ENCODE data around the gene SEPTIN7. TPM values are rescaled to one million over a fixed set of nuclear protein-coding genes. Genes with fewer than 3 reads are reported as not detected.

Gene SEPTIN7
- total and polyA plus RNA-seq, 9 of the 15 experiments (the other 6 are each of a cell fraction or from before 2014, with no cell fraction given), result 95.0 to 268 (median 163) TPM

DNA sequence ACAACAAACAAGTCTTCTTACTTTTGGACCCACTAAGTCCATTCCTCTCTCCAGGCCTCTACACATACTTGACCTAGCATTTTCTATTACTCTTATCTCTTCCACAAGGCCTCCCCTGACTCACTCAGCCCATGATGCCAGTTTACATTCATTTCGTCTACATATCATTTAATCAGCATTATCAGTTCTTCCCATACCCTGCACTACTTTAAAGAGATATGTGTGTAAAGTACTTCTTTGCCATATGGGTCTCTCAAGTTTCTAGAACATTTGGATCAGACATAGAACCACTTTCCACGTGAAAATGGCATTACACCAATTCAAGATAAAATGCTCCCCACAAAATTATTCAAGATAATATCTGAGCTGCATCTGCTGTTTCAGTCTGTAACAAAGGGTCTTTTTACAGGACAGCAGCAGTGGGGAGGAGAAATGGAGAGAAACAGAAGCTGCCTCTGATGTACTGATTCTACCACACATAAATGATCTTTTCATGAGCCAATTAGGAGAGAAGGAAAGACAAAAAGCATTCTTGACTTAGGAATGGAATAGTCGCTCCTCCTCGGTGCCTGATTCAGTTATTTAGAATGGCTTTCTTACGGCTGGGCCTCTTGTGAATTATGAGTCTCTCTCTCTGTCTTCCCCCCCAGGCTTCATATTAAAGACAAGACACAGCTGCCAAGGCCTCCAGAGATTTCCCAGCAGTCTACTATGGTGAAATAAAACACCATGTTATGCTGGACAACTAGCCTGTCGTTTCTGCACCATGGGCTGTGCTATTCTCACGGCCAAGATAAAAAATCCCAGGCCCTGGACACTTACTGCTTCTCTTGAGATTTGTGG lies 46.9 kb upstream of the SEPTIN7 start (continued):
- TF ChIP-seq, protein P1, sequence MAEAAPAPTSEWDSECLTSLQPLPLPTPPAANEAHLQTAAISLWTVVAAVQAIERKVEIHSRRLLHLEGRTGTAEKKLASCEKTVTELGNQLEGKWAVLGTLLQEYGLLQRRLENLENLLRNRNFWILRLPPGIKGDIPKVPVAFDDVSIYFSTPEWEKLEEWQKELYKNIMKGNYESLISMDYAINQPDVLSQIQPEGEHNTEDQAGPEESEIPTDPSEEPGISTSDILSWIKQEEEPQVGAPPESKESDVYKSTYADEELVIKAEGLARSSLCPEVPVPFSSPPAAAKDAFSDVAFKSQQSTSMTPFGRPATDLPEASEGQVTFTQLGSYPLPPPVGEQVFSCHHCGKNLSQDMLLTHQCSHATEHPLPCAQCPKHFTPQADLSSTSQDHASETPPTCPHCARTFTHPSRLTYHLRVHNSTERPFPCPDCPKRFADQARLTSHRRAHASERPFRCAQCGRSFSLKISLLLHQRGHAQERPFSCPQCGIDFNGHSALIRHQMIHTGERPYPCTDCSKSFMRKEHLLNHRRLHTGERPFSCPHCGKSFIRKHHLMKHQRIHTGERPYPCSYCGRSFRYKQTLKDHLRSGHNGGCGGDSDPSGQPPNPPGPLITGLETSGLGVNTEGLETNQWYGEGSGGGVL (CRISPR knock-in tag; IDR thresholded peaks at IDR 0.05), result no peak
- no peak for TF ChIP-seq HNRNPK (IDR thresholded peaks at IDR 0.05; ENCODE audit: low read depth, low read length, poor library complexity, severe bottlenecking)
- no peak for TF ChIP-seq HLTF (IDR thresholded peaks at IDR 0.05)
- no peak for TF ChIP-seq ZNF224 (CRISPR knock-in tag; IDR thresholded peaks at IDR 0.05)
- TF ChIP-seq PHF8 (IDR thresholded peaks at IDR 0.05; ENCODE audit: borderline replicate concordance, low read length), result no peak
- TF ChIP-seq, protein P2, sequence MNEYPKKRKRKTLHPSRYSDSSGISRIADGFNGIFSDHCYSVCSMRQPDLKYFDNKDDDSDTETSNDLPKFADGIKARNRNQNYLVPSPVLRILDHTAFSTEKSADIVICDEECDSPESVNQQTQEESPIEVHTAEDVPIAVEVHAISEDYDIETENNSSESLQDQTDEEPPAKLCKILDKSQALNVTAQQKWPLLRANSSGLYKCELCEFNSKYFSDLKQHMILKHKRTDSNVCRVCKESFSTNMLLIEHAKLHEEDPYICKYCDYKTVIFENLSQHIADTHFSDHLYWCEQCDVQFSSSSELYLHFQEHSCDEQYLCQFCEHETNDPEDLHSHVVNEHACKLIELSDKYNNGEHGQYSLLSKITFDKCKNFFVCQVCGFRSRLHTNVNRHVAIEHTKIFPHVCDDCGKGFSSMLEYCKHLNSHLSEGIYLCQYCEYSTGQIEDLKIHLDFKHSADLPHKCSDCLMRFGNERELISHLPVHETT (CRISPR knock-in tag; conservative IDR thresholded peaks at IDR 0.05 in 1 of 2, IDR thresholded peaks at IDR 0.05 in 1 of 2), result peak in 1 of 2 experiments; percentile 30; a peak in 1 of 4 replicates
- TF ChIP-seq, protein P3, sequence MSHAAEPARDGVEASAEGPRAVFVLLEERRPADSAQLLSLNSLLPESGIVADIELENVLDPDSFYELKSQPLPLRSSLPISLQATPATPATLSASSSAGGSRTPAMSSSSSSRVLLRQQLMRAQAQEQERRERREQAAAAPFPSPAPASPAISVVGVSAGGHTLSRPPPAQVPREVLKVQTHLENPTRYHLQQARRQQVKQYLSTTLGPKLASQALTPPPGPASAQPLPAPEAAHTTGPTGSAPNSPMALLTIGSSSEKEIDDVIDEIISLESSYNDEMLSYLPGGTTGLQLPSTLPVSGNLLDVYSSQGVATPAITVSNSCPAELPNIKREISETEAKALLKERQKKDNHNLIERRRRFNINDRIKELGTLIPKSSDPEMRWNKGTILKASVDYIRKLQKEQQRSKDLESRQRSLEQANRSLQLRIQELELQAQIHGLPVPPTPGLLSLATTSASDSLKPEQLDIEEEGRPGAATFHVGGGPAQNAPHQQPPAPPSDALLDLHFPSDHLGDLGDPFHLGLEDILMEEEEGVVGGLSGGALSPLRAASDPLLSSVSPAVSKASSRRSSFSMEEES (CRISPR knock-in tag; IDR thresholded peaks at IDR 0.05), result no peak
- TF ChIP-seq, protein P4, sequence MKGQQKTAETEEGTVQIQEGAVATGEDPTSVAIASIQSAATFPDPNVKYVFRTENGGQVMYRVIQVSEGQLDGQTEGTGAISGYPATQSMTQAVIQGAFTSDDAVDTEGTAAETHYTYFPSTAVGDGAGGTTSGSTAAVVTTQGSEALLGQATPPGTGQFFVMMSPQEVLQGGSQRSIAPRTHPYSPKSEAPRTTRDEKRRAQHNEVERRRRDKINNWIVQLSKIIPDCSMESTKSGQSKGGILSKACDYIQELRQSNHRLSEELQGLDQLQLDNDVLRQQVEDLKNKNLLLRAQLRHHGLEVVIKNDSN (CRISPR knock-in tag; IDR thresholded peaks at IDR 0.05), result no peak
- TF ChIP-seq ZNF79 (CRISPR knock-in tag; IDR thresholded peaks at IDR 0.05; ENCODE audit: low read depth), result no peak
- TF ChIP-seq RBM34 (IDR thresholded peaks at IDR 0.05; ENCODE audit: borderline replicate concordance, insufficient read depth, low read length), result no peak
- TF ChIP-seq SMAD4 (CRISPR knock-in tag; conservative IDR thresholded peaks at IDR 0.05), result 0 out of 2 replicates have a peak, but pooled peaks have one; percentile 36
- TF ChIP-seq MAX (CRISPR knock-in tag; IDR thresholded peaks at IDR 0.05), result no peak
- no peak for TF ChIP-seq MCM3 (IDR thresholded peaks at IDR 0.05)
- TF ChIP-seq LEF1 (IDR thresholded peaks at IDR 0.05), result no peak
- no peak for TF ChIP-seq CHD1 (IDR thresholded peaks at IDR 0.05; ENCODE audit: low read length)
- TF ChIP-seq TARDBP (IDR thresholded peaks at IDR 0.05), result no peak
- TF ChIP-seq PML (IDR thresholded peaks at IDR 0.05; ENCODE audit: low read length), result peak; percentile 79
- no peak for TF ChIP-seq LARP7 (IDR thresholded peaks at IDR 0.05)
- TF ChIP-seq CTBP1 (IDR thresholded peaks at IDR 0.05; ENCODE audit: borderline replicate concordance), result no peak

All from K562 (cell line).